NCI-H1092 (cell line): ENCODE data around the gene RAB40B.
"Not testable (repeated sequence)": the region's sequence is repeated elsewhere in the genome, so short reads cannot be mapped to it uniquely, and the experiment has no call there.

Experiments
- DNase-seq: peaks from one replicate; lab custom pipeline; 2025; lab: John Stamatoyannopoulos, UW

The RAB40B gene

GRCh38 chr17:82667668-82668000 is 30.9 kb downstream of the RAB40B start:
- no peak for DNase-seq

DNA sequence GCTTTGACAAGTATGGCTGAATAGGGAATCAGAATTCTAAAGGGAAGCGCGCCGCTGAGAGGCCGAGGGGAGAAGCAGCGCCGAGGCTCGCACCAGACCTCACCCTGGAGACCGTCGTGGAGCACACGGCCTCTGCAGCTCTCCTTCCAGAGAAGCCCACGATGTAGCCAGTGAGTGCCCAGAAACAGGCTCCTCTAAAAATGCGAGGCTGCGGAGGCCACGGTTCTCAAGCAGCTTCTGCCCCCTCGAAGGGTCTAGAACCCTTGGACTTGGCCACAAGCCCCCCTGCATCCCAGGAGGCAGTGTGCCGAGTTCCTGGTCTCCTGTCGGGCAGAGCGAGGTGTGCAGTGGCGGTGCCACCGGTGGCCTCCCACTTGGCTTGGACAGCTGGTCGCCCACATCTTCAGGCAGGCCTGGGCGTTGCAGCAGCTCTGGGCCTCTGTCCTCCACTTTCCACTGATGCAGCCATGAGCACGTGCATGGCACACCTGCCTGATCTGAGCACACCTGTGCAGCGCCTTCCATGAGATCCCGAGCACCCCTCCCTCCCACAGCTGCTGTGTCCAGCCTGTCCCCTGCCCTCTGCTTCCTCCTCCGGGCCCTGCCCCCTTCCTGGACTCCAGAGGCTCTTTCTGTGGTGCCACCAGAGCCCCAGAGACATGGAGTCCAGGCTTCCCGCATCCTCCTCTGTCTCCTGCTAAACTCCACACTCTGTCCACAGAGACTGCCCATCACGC is 31.4 kb downstream of the RAB40B start:
- DNase-seq: no peak

DNA sequence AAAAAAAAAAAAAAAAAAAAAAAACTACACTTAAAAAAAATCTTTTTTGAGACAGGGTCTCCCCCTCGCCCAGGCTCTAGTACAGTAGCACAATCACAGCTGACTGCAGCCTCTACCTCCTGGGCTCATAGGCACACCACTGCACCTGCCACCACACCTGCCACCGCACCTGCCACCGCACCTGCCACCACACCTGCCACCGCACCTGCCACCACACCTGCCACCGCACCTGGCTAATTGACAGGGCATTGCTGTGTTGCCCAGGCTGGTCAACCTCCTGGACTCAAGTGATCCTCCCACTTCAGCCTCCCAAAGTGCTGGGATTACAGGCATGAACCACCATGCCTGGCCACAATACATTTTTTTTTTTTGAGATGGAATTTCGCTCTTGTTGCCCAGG is 32.6 kb downstream of the RAB40B start:
- no peak for DNase-seq

DNA sequence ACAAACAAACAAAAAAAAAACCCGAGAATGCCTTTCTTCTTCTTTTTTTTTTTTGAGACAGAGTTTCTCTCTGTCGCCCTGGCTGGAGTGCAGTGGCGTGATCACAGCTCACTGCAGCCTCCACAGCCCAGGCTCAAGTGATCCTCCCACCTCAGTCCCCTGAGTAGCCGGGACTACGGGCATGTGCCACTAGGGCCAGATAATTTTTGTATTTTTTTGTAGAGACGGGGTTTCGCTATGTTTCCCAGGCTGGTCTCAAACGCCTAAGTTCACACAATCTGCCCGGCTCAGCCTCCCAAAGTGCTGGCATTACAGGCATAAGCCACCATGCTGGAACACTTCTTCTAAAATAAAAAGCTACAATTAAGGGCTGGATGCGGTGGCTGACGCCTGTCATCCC is 33.3 kb downstream of the RAB40B start:
- no peak for DNase-seq

GRCh38 chr17:82664701-82665182 is 33.8 kb downstream of the RAB40B start:
- DNase-seq: no peak

GRCh38 chr17:82664276-82664575 is 34.3 kb downstream of the RAB40B start:
- no peak for DNase-seq

DNA sequence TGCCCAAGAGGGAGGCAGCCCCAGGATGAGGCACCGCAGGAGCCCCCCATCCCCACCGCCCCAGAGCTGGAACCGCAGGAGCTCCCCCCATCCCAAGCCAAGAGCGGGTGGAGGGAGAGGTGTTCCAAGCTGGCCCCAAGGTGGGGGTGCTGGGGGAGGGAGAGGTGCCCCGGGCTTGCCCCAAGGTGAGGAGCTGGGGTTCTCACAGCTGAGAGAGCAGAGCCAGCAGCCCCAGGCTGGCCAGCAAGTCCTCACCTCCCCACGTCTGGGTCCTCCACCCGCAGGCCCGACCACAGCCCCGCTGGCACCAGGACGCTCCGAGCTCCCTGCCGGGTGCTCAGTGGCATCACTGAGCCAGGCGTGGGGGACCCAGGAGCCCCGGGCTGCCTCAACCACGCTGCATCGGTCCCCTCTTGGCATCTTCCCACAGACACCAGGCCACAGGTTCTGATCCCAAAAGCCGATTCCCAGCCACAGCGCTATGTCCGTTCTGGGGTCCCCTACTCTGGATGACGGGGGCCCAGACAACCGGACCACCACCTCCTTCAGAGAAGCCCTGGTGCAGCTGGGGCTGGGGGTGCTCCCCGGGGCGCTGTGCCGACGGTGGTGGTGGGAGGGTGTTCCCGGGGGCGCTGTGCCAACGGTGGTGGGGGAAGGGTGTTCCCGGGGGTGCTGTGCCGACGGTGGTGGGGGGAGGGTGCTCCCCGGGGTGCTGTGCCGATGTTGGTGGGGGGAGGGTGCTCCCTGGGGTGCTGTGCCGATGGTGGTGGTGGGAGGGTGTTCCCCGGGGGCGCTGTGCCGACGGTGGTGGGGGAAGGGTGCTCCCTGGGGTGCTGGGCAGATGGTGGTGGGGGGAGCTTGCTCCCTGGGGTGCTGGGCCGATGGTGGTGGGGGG is 34.9 kb downstream of the RAB40B start:
- no peak for DNase-seq

- DNase-seq: no peak
Observed at GRCh38 chr17:82662711-82663261, 35.7 kb downstream of the RAB40B start.

DNA sequence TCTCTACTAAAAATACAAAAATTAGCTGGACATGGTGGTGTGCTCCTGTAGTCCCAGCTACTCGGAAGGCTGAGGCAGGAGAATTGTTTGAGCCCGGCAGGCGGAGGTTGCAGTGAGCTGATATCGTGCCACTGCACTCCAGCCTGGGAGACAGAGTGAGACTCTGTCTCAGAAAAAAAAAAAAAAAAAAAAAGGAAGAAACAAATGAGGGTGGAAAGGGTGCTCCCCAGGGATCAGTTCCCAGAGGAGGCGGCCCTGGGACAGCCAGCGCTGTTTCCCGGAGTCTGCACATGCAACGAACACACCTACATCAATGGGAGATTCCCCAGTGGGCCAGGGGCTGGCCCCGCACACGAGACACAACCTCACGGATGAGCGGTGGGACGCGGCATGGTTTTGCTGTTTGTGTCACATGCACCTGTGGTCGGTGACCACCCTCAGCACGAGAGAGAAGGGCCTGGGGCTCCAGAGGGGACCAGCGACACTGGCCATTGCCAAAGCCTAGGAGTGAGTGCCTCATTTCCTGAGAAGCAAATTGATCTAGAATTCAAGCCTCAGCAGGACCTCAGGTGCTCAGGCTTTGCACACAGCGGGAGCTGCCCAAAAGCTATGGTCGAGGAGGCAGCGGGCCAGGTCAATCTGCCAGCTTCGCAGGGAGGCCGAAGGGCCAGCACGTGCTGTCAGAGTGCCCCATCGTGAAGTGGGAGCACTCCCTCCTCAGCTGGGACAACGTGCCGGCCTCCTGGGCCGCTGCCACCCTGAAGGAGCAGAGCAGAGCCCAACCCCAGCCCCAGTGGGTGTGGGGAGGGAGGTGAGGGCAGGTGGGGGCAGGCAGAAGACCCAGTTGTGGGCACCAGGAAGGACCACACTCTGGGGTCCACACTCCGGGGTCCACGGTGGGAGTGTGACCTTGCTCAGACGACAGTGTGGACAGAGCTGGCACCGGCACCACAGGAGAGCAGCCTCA is 36.5 kb downstream of the RAB40B start:
- no peak for DNase-seq

DNA sequence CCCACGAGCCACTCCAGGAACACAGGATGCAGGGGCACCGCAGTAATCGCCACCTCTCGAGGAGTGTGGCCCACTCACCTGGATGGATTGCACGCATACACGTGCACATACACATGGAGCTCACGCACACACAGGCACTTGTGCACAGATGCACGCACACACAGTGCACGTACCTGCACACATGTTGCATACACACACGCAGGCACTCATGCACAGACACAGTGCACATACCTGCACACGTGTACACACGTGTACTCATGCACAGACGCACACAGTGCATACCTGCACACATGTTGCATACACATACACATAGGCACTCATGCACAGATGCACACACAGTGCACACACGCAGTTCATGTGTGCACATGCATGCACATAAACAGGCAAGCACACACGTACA is 38.6 kb downstream of the RAB40B start:
- no peak for DNase-seq

- DNase-seq: no peak
Observed at GRCh38 chr17:82658796-82659452, 39.6 kb downstream of the RAB40B start.

- no peak for DNase-seq
Observed at GRCh38 chr17:82658331-82658730, 40.2 kb downstream of the RAB40B start.

DNA sequence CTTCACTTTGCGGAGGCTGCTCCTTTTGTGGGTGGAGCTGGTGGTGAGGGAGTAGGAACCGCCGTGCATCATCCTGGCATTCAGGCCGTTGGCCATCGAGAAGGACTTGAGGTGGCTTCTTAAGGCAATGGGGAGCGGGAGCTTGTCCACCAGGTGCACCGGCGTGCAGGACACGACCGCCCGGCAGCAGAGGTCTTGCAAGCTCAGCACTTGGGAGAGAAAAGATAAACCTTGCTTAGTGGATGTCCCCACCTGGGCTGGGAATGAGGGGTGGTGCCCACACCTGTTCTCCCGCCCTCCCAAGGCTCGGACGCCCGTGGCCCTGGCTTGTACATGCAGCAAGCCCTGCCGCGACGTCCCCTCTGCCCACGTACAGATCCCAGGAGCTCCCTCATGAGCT is 40.6 kb downstream of the RAB40B start:
- DNase-seq: no peak

DNA sequence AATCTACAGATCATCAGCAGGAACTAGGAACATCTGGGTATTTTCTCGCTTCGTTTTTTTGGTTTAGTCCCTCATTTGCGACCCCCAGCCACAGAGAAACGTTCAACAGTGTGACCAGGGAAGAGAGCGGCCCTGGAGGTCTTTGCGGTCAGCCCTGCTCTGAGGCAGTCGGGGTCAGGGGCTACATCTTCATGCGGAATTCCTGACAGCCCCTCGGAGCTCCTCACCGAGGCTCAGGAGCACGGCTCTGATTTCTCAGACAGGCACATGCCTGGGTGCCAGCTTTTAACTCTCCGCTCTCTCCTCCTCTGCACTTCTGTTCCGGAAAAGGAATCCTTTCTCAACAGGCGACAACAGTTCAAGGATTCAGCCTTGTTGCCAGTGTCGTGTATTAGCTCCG is 42.2 kb downstream of the RAB40B start:
- no peak for DNase-seq

GRCh38 chr17:82655523-82655922 is 43.0 kb downstream of the RAB40B start:
- no peak for DNase-seq

GRCh38 chr17:82655038-82655479 is 43.4 kb downstream of the RAB40B start:
- no peak for DNase-seq

DNA sequence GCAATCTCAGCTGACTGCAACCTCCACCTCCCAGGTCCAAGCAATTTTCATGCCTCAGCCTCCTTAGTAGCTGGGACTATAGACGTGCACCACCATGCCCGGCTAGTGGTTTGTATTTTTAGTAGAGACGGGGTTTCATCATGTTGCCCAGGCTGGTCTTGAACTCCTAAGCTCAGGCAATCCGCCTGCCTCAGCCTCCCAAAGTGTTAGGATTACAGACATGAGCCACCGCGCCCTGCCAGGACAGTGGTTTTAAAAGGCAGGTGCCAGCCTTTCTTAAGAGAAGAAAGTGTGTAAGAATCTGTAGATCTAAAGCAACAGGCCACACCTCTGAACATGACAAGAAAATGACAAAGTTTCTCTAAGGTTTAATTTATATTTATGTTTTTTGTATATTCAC is 43.9 kb downstream of the RAB40B start:
- DNase-seq: not testable (repeated sequence)

GRCh38 chr17:82653651-82654528 is 44.6 kb downstream of the RAB40B start:
- no peak for DNase-seq

DNA sequence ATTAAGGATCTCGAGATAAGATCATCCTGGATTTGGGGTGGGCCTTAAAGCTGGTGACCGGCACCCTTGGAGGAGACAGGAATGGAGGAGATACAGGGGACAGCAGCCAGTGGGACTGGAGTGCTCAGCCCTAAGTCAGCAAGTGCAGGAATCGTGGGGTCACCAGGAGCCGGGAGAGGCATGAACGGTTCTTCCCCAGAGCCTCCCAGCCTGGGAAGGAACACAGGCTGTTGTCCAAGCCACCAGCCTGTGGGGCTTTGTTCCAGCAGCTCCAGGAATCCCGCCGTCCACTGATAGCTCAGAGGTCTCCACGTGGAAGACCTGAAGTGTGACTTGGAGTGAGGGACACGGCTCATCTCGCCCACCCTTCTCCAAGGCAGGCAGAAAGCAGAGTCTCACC is 47.8 kb downstream of the RAB40B start:
- DNase-seq: no peak

- no peak for DNase-seq
Observed at GRCh38 chr17:82649501-82650261, 48.8 kb downstream of the RAB40B start.
